MM.1S (cell line): ENCODE measurements around the gene VAMP1.

ENCODE experiments used
- DNase-seq: peaks from one replicate; pipeline ENCODE4 v3.0.0-alpha.2; 2015
- H2AFZ ChIP-seq: fragments of 300-600 bp; sonication (generic); 2 replicates; pipeline ENCODE4 v1.6.0; 2016; ENCODE audit warnings: antibody characterized with exemption, low read length
- H3F3A ChIP-seq: fragments of 300-600 bp; sonication (generic); 2 replicates; pipeline ENCODE4 v1.6.1; 2016; ENCODE audit warnings: mild to moderate bottlenecking, antibody characterized with exemption, low read length, moderate library complexity, mixed read lengths; ENCODE audit not compliant: insufficient read depth
- H3K27ac ChIP-seq: fragments of 300-600 bp; sonication (generic); 2 replicates; pipeline ENCODE4 v1.5.1; 2016; ENCODE audit warnings: mild to moderate bottlenecking, low read length
- H3K27me3 ChIP-seq: fragments of 300-600 bp; sonication (generic); replicated peaks from 2 replicates; pipeline ENCODE4 v1.6.0; 2016; ENCODE audit warnings: low read length; ENCODE audit not compliant: insufficient read depth
- H3K36me3 ChIP-seq: fragments of 300-600 bp; sonication (generic); replicated peaks from 2 replicates; pipeline ENCODE4 v1.6.1; 2016; ENCODE audit warnings: mild to moderate bottlenecking, low read length, mixed read lengths; ENCODE audit not compliant: insufficient read depth
- H3K4me1 ChIP-seq: fragments of 300-600 bp; sonication (generic); 2 replicates; pipeline ENCODE4 v1.6.1; 2016; ENCODE audit warnings: low read length, mixed read lengths
- H3K4me2 ChIP-seq: fragments of 300-600 bp; sonication (generic); 2 replicates; pipeline ENCODE4 v1.6.0; 2016; ENCODE audit warnings: low read depth, low read length
- H3K4me3 ChIP-seq: fragments of 300-600 bp; sonication (generic); 2 replicates; pipeline ENCODE4 v1.5.1; 2016; ENCODE audit warnings: low read length, mixed read lengths
- H3K79me2 ChIP-seq: fragments of 300-600 bp; sonication (generic); 2 replicates; pipeline ENCODE4 v1.6.1; 2016; ENCODE audit warnings: mixed run types, low read length, mixed read lengths
- H3K9ac ChIP-seq: fragments of 300-600 bp; sonication (generic); 2 replicates; pipeline ENCODE4 v1.6.1; 2016; ENCODE audit warnings: low read length, mixed read lengths
- H3K9me2 ChIP-seq: fragments of 300-600 bp; sonication (generic); replicated peaks from 2 replicates; pipeline ENCODE4 v1.6.1; 2016; ENCODE audit warnings: mild to moderate bottlenecking, low read length, mixed read lengths; ENCODE audit not compliant: insufficient read depth
- H3K9me3 ChIP-seq: fragments of 300-600 bp; sonication (generic); replicated peaks from 2 replicates; pipeline ENCODE4 v1.6.1; 2016; ENCODE audit warnings: mild to moderate bottlenecking, low read length, mixed read lengths; ENCODE audit not compliant: insufficient read depth
- H4K20me1 ChIP-seq: fragments of 300-600 bp; sonication (generic); 2 replicates; pipeline ENCODE4 v1.6.1; 2016; ENCODE audit warnings: mild to moderate bottlenecking, low read length, moderate library complexity, mixed read lengths; ENCODE audit not compliant: insufficient read depth
- CTCF ChIP-seq: fragments of 300-600 bp; sonication (generic); IDR thresholded peaks from 2 replicates; pipeline ENCODE4 v1.5.1; 2016; ENCODE audit warnings: antibody characterized with exemption, low read length, mixed read lengths
- EZH2 ChIP-seq: fragments of 300-600 bp; sonication (generic); optimal IDR thresholded peaks from 2 replicates; pipeline ENCODE3; 2017; ENCODE audit warnings: low read depth, mild to moderate bottlenecking, antibody characterized with exemption, low read length, mixed read lengths
- EZH2phosphoT487 ChIP-seq: fragments of 300-600 bp; sonication (generic); IDR thresholded peaks from 2 replicates; pipeline ENCODE4 v1.6.1; 2018; ENCODE audit warnings: antibody characterized with exemption, low read length

The VAMP1 gene

GRCh38 chr12:6463858-6464257 is 6.6 kb downstream of the VAMP1 start:
- Histone ChIP-seq H3K9me2 (no peaks in the 10 kb centered on the region), H3K4me3 (no peak overlapping the region), H4K20me1 (no peaks in the 10 kb centered on the region), H3K36me3 (peaks cover 3% of the 10 kb centered on the region), H3K9me3 (no peaks in the 10 kb centered on the region), H3F3A (peaks cover 37% of the 10 kb centered on the region), H3K27me3 (no peaks in the 10 kb centered on the region), H3K27ac (no peak overlapping the region), H3K79me2 (peaks cover 57% of the 10 kb centered on the region), H3K4me1 (peaks cover 40% of the 10 kb centered on the region), H3K4me2 (no peak overlapping the region), H3K9ac (no peak overlapping the region), H2AFZ (no peak overlapping the region)
- DNase-seq = no peak
- TF ChIP-seq EZH2 = no peak
- no peak for TF ChIP-seq EZH2phosphoT487
- TF ChIP-seq CTCF = no peak

GRCh38 chr12:6463216-6463615 is 7.3 kb downstream of the VAMP1 start:
- Histone ChIP-seq H3K9ac (no peak overlapping the region), H3K4me1 (peaks cover 35% of the 10 kb centered on the region), H3K27ac (no peak overlapping the region), H3K27me3 (no peaks in the 10 kb centered on the region), H3K36me3 (peaks cover 9% of the 10 kb centered on the region), H4K20me1 (no peaks in the 10 kb centered on the region), H3F3A (peaks cover 34% of the 10 kb centered on the region), H3K9me3 (no peaks in the 10 kb centered on the region), H3K9me2 (no peaks in the 10 kb centered on the region), H2AFZ (no peak overlapping the region), H3K4me3 (no peak overlapping the region), H3K4me2 (no peak overlapping the region), H3K79me2 (peaks cover 59% of the 10 kb centered on the region)
- no peak for TF ChIP-seq EZH2phosphoT487
- TF ChIP-seq EZH2 = no peak
- TF ChIP-seq CTCF = no peak
- DNase-seq = no peak

- Histone ChIP-seq H4K20me1 (no peaks in the 10 kb centered on the region), H2AFZ (no peak overlapping the region), H3K4me2 (peak overlapping the region; percentile 91), H3K9me3 (no peaks in the 10 kb centered on the region), H3K79me2 (peaks cover 59% of the 10 kb centered on the region), H3K4me1 (peaks cover 32% of the 10 kb centered on the region), H3K27me3 (no peaks in the 10 kb centered on the region), H3K27ac (peak overlapping the region; percentile 93), H3K9me2 (no peaks in the 10 kb centered on the region), H3K9ac (peak overlapping the region; percentile 29; the same call in 1 of the 2 replicates), H3F3A (peaks cover 34% of the 10 kb centered on the region), H3K36me3 (peaks cover 12% of the 10 kb centered on the region), H3K4me3 (peak overlapping the region; percentile 3; the same call in 1 of the 2 replicates)
- TF ChIP-seq EZH2 (no peak), EZH2phosphoT487 (no peak), CTCF (no peak)
- no peak for DNase-seq
Observed at GRCh38 chr12:6462234-6462995, 8.1 kb downstream of the VAMP1 start.
